HG03025 (cell line): ENCODE measurements around the gene NDUFB2.
A peak's percentile ranks its signal among the peaks of the same experiment; 100 is the strongest.
"Not testable (repeated sequence)": the region's sequence is repeated elsewhere in the genome, so short reads cannot be mapped to it uniquely, and the experiment has no call there.

Experiments
- ATAC-seq: cut with Tn5 transposase; IDR thresholded peaks from one replicate; pipeline ENCODE4 v1.9.1; 2021; ENCODE audit warnings: mild to moderate bottlenecking, moderate library complexity; ENCODE audit not compliant: unreplicated experiment, low FRiP score

The NDUFB2 gene

GRCh38 chr7:140671966-140672365 is 24.5 kb upstream of the NDUFB2 start:
- ATAC-seq: no peak

GRCh38 chr7:140672382-140673062 is 24.0 kb upstream of the NDUFB2 start, which contains the start of gene ADCK2:
Gene ADCK2, plus strand, starts transcription at chr7:140672945. Its CDS starts 386 bp downstream, at chr7:140673331.
- ATAC-seq: peak; percentile 32

GRCh38 chr7:140673063-140673773 is 23.3 kb upstream of the NDUFB2 start:
- peak; percentile 37 for ATAC-seq

GRCh38 chr7:140673774-140674155 is 22.7 kb upstream of the NDUFB2 start:
- ATAC-seq: no peak

GRCh38 chr7:140674356-140674800 is 22.1 kb upstream of the NDUFB2 start:
- ATAC-seq: peak; percentile 40

- no peak for ATAC-seq
These were observed 21.4 kb upstream of the NDUFB2 start for GRCh38 chr7:140674899-140675701.

GRCh38 chr7:140675726-140676125 is 20.8 kb upstream of the NDUFB2 start:
- ATAC-seq: no peak

GRCh38 chr7:140676306-140676705 is 20.2 kb upstream of the NDUFB2 start:
- peak; percentile 43 for ATAC-seq

- not testable (repeated sequence) for ATAC-seq
These were observed 19.6 kb upstream of the NDUFB2 start for GRCh38 chr7:140676956-140677355.

GRCh38 chr7:140677496-140677895 is 19.0 kb upstream of the NDUFB2 start:
- ATAC-seq: no peak

GRCh38 chr7:140678081-140678815 is 18.3 kb upstream of the NDUFB2 start:
- ATAC-seq: no peak

GRCh38 chr7:140678816-140679130 is 17.7 kb upstream of the NDUFB2 start:
- ATAC-seq: no peak

GRCh38 chr7:140679186-140679585 is 17.3 kb upstream of the NDUFB2 start:
- ATAC-seq: no peak

GRCh38 chr7:140680886-140681285 is 15.6 kb upstream of the NDUFB2 start:
- ATAC-seq: no peak

GRCh38 chr7:140681766-140682165 is 14.7 kb upstream of the NDUFB2 start:
- no peak for ATAC-seq

GRCh38 chr7:140683657-140684056 is 12.9 kb upstream of the NDUFB2 start:
- ATAC-seq: no peak

- ATAC-seq: no peak
These were observed 12.2 kb upstream of the NDUFB2 start for GRCh38 chr7:140684066-140684950.

GRCh38 chr7:140685407-140686087 is 11.0 kb upstream of the NDUFB2 start:
- ATAC-seq: no peak

GRCh38 chr7:140686921-140687320 is 9.6 kb upstream of the NDUFB2 start:
- no peak for ATAC-seq
